K562 (cell line): ENCODE measurements around the gene INMT. TPM values are rescaled to one million over a fixed set of nuclear protein-coding genes. Genes with fewer than 3 reads are reported as not detected.

Experiments
- ERF ChIP-seq: fragments of 450-650 bp; formaldehyde crosslinking; IDR thresholded peaks from 2 replicates; pipeline ENCODE4 v1.4.0; 2020; ENCODE audit warnings: mild to moderate bottlenecking, mixed read lengths
- MCM2 ChIP-seq: fragments of 450-650 bp; IDR thresholded peaks from 2 replicates; pipeline ENCODE4 v1.6.1; 2017; ENCODE audit warnings: low read depth, mild to moderate bottlenecking
- MTA3 ChIP-seq: fragments of 450-650 bp; formaldehyde crosslinking; IDR thresholded peaks from 2 replicates; pipeline ENCODE4 v1.6.1; 2017; ENCODE audit warnings: mild to moderate bottlenecking, borderline replicate concordance
- NFRKB ChIP-seq: fragments of 450-650 bp; IDR thresholded peaks from 2 replicates; pipeline ENCODE4 v1.6.1; 2016; ENCODE audit warnings: low read depth
- ZNF174 ChIP-seq: fragments of 250-450 bp; sonication (Bioruptor Pico); IDR thresholded peaks from 2 replicates; pipeline ENCODE4 v1.4.0; 2020; ENCODE audit warnings: mild to moderate bottlenecking
- ZNF311 ChIP-seq: fragments of 250-450 bp; sonication (Bioruptor Pico); IDR thresholded peaks from 2 replicates; pipeline ENCODE4 v1.4.0; 2020; ENCODE audit warnings: mild to moderate bottlenecking, moderate library complexity
- ZNF408 ChIP-seq: fragments of 250-450 bp; sonication (Bioruptor Pico); IDR thresholded peaks from 2 replicates; pipeline ENCODE4 v1.4.0; 2020; ENCODE audit warnings: low read depth, mild to moderate bottlenecking, moderate library complexity
- ZNF766 ChIP-seq: fragments of 200-800 bp; sonication (Bioruptor generic); conservative IDR thresholded peaks from 2 replicates; pipeline ENCODE4 v1.6.1; 2016; ENCODE audit warnings: missing genetic modification characterization, missing compliant biosample characterization
- polyA plus RNA-seq, 8 experiments: library from polyadenylated mRNA; depleted of rRNA in 4 of 8; stranded (reverse) in 5 of 8; unstranded in 3 of 8; fragments of >200 nt; fragmentation: Nextera tagmentation in 2 of 8; fragmentation: Illumina TruSeq in 1 of 8; extraction: Ambion mirVana in 2 of 8; extraction: Trizol in 1 of 8; gene quantifications; 2 replicates each; pipeline versions ENCODE4 v1.2.1 to v1.2.3, GENCODE V29; 2011 to 2014; ENCODE audit warnings: inconsistent platforms in 1 of 8, missing spikeins in 1 of 8
- total RNA-seq, 7 experiments: library from RNA; depleted of rRNA in 6 of 7; stranded (reverse); fragments of >200 nt in 6 of 7; fragmentation: Illumina TruSeq in 2 of 7; extraction: Trizol in 2 of 7; gene quantifications; 2 replicates each; pipeline versions ENCODE4 v1.2.1 to v1.2.3, GENCODE V29; 2011 to 2021; ENCODE audit warnings: low replicate concordance in 1 of 7
- TF ChIP-seq, protein P1 (sequence below): fragments of 200-800 bp; sonication (Bioruptor generic); IDR thresholded peaks from 2 replicates; pipeline ENCODE4 v1.6.1; 2017; ENCODE audit warnings: missing genetic modification characterization, missing compliant biosample characterization
- TF ChIP-seq, protein P2 (sequence below): fragments of 200-600 bp; sonication (generic); IDR thresholded peaks from one replicate; pipeline ENCODE4 v1.6.1; 2012; ENCODE audit warnings: mild to moderate bottlenecking, low read depth, low read length, inconsistent platforms

The INMT gene
- total and polyA plus RNA-seq, 9 of the 15 experiments (the other 6 are each of a cell fraction or from before 2014, with no cell fraction given), result 0.04 to 0.27 TPM; not detected in 7

DNA sequence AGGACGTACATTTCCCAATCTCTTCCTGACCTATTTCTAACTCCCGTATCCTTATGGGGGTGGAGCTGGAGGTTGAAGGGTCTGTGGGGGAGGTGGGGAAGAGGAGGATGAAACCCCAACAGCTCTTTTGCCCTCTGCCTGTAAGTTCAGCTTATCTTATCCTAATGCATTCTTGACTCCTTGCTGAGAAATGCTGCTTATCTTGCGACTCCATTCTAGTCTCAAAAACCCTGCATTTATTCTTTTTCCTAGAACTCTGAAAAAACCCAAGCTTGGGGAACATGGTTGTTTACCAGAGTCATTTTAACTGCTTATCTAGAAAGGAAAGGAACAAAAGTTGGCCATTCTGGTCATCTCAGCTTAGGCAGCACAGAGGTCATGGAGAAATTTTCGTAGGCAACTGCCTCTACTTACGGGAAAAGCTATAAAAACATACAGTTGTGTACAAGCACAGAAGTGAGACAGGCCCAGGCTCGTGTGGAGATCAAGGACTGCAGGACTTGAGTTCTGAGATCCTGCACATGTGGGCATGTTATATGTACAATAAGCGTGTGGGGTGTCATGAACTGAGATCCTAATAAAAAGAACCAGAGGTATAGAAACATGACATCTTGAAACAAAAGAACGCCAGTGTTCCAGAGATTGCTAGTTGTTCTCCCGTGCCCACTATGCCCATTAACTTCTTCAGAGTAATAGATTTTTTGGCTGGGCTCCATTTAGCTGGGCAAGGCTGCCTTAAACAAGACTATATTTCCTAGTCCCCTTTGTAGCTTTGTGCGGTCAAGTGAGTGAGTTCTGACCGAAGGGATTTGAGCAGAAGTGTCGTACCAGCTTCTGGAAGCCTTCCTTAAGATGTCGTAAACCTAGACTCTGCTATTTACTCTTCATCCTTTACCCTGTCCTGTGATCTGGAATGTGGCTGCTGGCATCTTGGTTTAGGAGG is 9.6 kb downstream of the INMT start (continued):
- TF ChIP-seq ERF (CRISPR knock-in tag) (no peak), ZNF408 (CRISPR knock-in tag) (no peak), NFRKB (peak; percentile 86), ZNF311 (CRISPR knock-in tag) (peak; percentile 81), MCM2 (no peak), ZNF766 (CRISPR knock-in tag) (peak; percentile 90; the same call in 1 of the 2 replicates), ZNF174 (CRISPR knock-in tag) (no peak), MTA3 (peak; percentile 90)
- TF ChIP-seq, protein P1, sequence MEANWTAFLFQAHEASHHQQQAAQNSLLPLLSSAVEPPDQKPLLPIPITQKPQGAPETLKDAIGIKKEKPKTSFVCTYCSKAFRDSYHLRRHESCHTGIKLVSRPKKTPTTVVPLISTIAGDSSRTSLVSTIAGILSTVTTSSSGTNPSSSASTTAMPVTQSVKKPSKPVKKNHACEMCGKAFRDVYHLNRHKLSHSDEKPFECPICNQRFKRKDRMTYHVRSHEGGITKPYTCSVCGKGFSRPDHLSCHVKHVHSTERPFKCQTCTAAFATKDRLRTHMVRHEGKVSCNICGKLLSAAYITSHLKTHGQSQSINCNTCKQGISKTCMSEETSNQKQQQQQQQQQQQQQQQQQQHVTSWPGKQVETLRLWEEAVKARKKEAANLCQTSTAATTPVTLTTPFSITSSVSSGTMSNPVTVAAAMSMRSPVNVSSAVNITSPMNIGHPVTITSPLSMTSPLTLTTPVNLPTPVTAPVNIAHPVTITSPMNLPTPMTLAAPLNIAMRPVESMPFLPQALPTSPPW, result peak; percentile 76
- TF ChIP-seq, protein P2, sequence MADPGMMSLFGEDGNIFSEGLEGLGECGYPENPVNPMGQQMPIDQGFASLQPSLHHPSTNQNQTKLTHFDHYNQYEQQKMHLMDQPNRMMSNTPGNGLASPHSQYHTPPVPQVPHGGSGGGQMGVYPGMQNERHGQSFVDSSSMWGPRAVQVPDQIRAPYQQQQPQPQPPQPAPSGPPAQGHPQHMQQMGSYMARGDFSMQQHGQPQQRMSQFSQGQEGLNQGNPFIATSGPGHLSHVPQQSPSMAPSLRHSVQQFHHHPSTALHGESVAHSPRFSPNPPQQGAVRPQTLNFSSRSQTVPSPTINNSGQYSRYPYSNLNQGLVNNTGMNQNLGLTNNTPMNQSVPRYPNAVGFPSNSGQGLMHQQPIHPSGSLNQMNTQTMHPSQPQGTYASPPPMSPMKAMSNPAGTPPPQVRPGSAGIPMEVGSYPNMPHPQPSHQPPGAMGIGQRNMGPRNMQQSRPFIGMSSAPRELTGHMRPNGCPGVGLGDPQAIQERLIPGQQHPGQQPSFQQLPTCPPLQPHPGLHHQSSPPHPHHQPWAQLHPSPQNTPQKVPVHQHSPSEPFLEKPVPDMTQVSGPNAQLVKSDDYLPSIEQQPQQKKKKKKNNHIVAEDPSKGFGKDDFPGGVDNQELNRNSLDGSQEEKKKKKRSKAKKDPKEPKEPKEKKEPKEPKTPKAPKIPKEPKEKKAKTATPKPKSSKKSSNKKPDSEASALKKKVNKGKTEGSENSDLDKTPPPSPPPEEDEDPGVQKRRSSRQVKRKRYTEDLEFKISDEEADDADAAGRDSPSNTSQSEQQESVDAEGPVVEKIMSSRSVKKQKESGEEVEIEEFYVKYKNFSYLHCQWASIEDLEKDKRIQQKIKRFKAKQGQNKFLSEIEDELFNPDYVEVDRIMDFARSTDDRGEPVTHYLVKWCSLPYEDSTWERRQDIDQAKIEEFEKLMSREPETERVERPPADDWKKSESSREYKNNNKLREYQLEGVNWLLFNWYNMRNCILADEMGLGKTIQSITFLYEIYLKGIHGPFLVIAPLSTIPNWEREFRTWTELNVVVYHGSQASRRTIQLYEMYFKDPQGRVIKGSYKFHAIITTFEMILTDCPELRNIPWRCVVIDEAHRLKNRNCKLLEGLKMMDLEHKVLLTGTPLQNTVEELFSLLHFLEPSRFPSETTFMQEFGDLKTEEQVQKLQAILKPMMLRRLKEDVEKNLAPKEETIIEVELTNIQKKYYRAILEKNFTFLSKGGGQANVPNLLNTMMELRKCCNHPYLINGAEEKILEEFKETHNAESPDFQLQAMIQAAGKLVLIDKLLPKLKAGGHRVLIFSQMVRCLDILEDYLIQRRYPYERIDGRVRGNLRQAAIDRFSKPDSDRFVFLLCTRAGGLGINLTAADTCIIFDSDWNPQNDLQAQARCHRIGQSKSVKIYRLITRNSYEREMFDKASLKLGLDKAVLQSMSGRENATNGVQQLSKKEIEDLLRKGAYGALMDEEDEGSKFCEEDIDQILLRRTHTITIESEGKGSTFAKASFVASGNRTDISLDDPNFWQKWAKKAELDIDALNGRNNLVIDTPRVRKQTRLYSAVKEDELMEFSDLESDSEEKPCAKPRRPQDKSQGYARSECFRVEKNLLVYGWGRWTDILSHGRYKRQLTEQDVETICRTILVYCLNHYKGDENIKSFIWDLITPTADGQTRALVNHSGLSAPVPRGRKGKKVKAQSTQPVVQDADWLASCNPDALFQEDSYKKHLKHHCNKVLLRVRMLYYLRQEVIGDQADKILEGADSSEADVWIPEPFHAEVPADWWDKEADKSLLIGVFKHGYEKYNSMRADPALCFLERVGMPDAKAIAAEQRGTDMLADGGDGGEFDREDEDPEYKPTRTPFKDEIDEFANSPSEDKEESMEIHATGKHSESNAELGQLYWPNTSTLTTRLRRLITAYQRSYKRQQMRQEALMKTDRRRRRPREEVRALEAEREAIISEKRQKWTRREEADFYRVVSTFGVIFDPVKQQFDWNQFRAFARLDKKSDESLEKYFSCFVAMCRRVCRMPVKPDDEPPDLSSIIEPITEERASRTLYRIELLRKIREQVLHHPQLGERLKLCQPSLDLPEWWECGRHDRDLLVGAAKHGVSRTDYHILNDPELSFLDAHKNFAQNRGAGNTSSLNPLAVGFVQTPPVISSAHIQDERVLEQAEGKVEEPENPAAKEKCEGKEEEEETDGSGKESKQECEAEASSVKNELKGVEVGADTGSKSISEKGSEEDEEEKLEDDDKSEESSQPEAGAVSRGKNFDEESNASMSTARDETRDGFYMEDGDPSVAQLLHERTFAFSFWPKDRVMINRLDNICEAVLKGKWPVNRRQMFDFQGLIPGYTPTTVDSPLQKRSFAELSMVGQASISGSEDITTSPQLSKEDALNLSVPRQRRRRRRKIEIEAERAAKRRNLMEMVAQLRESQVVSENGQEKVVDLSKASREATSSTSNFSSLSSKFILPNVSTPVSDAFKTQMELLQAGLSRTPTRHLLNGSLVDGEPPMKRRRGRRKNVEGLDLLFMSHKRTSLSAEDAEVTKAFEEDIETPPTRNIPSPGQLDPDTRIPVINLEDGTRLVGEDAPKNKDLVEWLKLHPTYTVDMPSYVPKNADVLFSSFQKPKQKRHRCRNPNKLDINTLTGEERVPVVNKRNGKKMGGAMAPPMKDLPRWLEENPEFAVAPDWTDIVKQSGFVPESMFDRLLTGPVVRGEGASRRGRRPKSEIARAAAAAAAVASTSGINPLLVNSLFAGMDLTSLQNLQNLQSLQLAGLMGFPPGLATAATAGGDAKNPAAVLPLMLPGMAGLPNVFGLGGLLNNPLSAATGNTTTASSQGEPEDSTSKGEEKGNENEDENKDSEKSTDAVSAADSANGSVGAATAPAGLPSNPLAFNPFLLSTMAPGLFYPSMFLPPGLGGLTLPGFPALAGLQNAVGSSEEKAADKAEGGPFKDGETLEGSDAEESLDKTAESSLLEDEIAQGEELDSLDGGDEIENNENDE, result no peak
